ENCODE results near the gene DEFB119.

DNA sequence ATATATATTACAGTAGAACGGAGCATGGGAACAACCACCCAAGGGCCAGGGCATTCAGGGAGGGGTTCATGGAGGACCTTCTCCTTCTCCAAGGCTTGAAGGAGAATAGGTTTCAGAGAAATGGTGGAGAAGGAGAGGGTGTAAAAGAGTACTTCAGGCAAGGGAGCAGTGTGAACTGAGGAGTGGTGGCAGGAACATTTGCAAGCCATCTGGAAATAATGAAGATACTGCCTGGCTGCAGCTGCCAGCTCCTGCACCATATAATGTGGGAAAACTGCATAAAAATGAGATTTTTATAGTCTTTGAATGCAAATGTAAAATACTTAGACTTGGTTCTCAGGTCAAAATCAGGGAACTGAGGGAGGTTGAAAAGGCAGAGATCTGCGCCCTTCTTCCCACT lies 25.3 kb upstream of the DEFB119 start:
- TF ChIP-seq, protein P1, sequence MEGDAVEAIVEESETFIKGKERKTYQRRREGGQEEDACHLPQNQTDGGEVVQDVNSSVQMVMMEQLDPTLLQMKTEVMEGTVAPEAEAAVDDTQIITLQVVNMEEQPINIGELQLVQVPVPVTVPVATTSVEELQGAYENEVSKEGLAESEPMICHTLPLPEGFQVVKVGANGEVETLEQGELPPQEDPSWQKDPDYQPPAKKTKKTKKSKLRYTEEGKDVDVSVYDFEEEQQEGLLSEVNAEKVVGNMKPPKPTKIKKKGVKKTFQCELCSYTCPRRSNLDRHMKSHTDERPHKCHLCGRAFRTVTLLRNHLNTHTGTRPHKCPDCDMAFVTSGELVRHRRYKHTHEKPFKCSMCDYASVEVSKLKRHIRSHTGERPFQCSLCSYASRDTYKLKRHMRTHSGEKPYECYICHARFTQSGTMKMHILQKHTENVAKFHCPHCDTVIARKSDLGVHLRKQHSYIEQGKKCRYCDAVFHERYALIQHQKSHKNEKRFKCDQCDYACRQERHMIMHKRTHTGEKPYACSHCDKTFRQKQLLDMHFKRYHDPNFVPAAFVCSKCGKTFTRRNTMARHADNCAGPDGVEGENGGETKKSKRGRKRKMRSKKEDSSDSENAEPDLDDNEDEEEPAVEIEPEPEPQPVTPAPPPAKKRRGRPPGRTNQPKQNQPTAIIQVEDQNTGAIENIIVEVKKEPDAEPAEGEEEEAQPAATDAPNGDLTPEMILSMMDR (IDR thresholded peaks at IDR 0.05), result no peak
- TF ChIP-seq POLR2A (IDR thresholded peaks at IDR 0.05), result no peak

Measured in body of pancreas (tissue), 4 donors.